ENCODE results near the gene ABCG1. TPM values are rescaled to one million over a fixed set of nuclear protein-coding genes. Genes with fewer than 3 reads are reported as not detected.

Gene ABCG1
- total RNA-seq, 4 donors from 2014 or later: 3.4 to 43.3 (median 10.3) TPM

GRCh38 chr21:42188663-42189062, 30.3 kb upstream of the ABCG1 start:
- TF ChIP-seq CTCF (IDR thresholded peaks at IDR 0.05 in 4 of 5, conservative IDR thresholded peaks at IDR 0.05 in 1 of 5) (no peak), POLR2A (IDR thresholded peaks at IDR 0.05) (no peak)
- H3K27ac ChIP-seq: peak overlapping the region in 3 of 4 donors; percentile 29 to 57 (median 47)
- no peak overlapping the region for H3K4me3 ChIP-seq
- H3K4me1 ChIP-seq: peaks cover 0 to 7% of the 10 kb centered on the region in 2 donors
- no peaks in the 10 kb centered on the region for H3K36me3 ChIP-seq
- no peaks in the 10 kb centered on the region for H3K9me3 ChIP-seq
- intact Hi-C loops (cut with DNase I; ENCODE audit: low total_unique reads): no loop called here
- H3K27me3 ChIP-seq: no peaks in the 10 kb centered on the region
- in situ Hi-C loops (cut with MboI; ENCODE audit: low sequenced_read_pairs in 4 of 4): no loop called here
- DNase-seq (no peak), ATAC-seq (no peak)

GRCh38 chr21:42189431-42189830, 29.5 kb upstream of the ABCG1 start:
- no peaks in the 10 kb centered on the region for H3K36me3 ChIP-seq
- DNase-seq (no peak), ATAC-seq (no peak)
- no peak overlapping the region for H3K4me3 ChIP-seq
- intact Hi-C loops (cut with DNase I; ENCODE audit: low total_unique reads): no loop called here
- peaks cover 0 to 7% of the 10 kb centered on the region in 2 donors for H3K4me1 ChIP-seq
- no peaks in the 10 kb centered on the region for H3K9me3 ChIP-seq
- TF ChIP-seq POLR2A (IDR thresholded peaks at IDR 0.05): no peak
- no peak for TF ChIP-seq CTCF (IDR thresholded peaks at IDR 0.05 in 4 of 5, conservative IDR thresholded peaks at IDR 0.05 in 1 of 5)
- in situ Hi-C loops (cut with MboI; ENCODE audit: low sequenced_read_pairs in 4 of 4): no loop called here
- no peak overlapping the region for H3K27ac ChIP-seq
- no peaks in the 10 kb centered on the region for H3K27me3 ChIP-seq

GRCh38 chr21:42189860-42190485, 29.0 kb upstream of the ABCG1 start:
- no peak overlapping the region for H3K27ac ChIP-seq
- ATAC-seq: no peak
- H3K9me3 ChIP-seq: no peaks in the 10 kb centered on the region
- no peak for DNase-seq
- intact Hi-C loops (cut with DNase I; ENCODE audit: low total_unique reads) (no loop called here), in situ Hi-C loops (cut with MboI; ENCODE audit: low sequenced_read_pairs in 4 of 4) (no loop called here)
- H3K36me3 ChIP-seq: no peaks in the 10 kb centered on the region
- no peaks in the 10 kb centered on the region for H3K27me3 ChIP-seq
- peaks cover 0 to 7% of the 10 kb centered on the region in 2 donors for H3K4me1 ChIP-seq
- TF ChIP-seq POLR2A (IDR thresholded peaks at IDR 0.05): no peak
- no peak for TF ChIP-seq CTCF (IDR thresholded peaks at IDR 0.05 in 4 of 5, conservative IDR thresholded peaks at IDR 0.05 in 1 of 5)
- no peak overlapping the region for H3K4me3 ChIP-seq

GRCh38 chr21:42190486-42190863, 28.5 kb upstream of the ABCG1 start:
- H3K27ac ChIP-seq: no peak overlapping the region
- in situ Hi-C loops (cut with MboI; ENCODE audit: low sequenced_read_pairs in 4 of 4): no loop called here
- H3K36me3 ChIP-seq: no peaks in the 10 kb centered on the region
- DNase-seq (no peak), ATAC-seq (no peak)
- H3K4me3 ChIP-seq: no peak overlapping the region
- no peaks in the 10 kb centered on the region for H3K9me3 ChIP-seq
- no peaks in the 10 kb centered on the region for H3K27me3 ChIP-seq
- H3K4me1 ChIP-seq: peaks cover 0 to 7% of the 10 kb centered on the region in 2 donors
- intact Hi-C loops (cut with DNase I; ENCODE audit: low total_unique reads): no loop called here
- TF ChIP-seq CTCF (IDR thresholded peaks at IDR 0.05 in 4 of 5, conservative IDR thresholded peaks at IDR 0.05 in 1 of 5) (no peak), POLR2A (IDR thresholded peaks at IDR 0.05) (no peak)

GRCh38 chr21:42191064-42191463, 27.9 kb upstream of the ABCG1 start:
- ATAC-seq: no peak

More at GRCh38 chr21:42191064-42191463, 27.9 kb upstream of the ABCG1 start:
- in situ Hi-C loops (cut with MboI; ENCODE audit: low sequenced_read_pairs in 4 of 4): no loop called here
- TF ChIP-seq CTCF (IDR thresholded peaks at IDR 0.05 in 4 of 5, conservative IDR thresholded peaks at IDR 0.05 in 1 of 5) (no peak), POLR2A (IDR thresholded peaks at IDR 0.05) (no peak)
- intact Hi-C loops (cut with DNase I; ENCODE audit: low total_unique reads): no loop called here
- DNase-seq: no peak
- no peaks in the 10 kb centered on the region for H3K36me3 ChIP-seq
- H3K4me1 ChIP-seq: peaks cover 0 to 7% of the 10 kb centered on the region in 2 donors
- H3K27ac ChIP-seq: no peak overlapping the region
- no peaks in the 10 kb centered on the region for H3K9me3 ChIP-seq
- H3K4me3 ChIP-seq: no peak overlapping the region
- H3K27me3 ChIP-seq: no peaks in the 10 kb centered on the region
